Bronchus fibroblast of lung (primary cell): ENCODE results near the gene SDR42E1. TPM values are rescaled to one million over a fixed set of nuclear protein-coding genes. Genes with fewer than 3 reads are reported as not detected.

Experiments
- total RNA-seq: library from RNA; depleted of rRNA; stranded (reverse); fragments of >200 nt; gene quantifications from 2 replicates; pipeline ENCODE4 v1.2.3, GENCODE V29; 2015

Gene SDR42E1, protein sequence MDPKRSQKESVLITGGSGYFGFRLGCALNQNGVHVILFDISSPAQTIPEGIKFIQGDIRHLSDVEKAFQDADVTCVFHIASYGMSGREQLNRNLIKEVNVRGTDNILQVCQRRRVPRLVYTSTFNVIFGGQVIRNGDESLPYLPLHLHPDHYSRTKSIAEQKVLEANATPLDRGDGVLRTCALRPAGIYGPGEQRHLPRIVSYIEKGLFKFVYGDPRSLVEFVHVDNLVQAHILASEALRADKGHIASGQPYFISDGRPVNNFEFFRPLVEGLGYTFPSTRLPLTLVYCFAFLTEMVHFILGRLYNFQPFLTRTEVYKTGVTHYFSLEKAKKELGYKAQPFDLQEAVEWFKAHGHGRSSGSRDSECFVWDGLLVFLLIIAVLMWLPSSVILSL
- 2.0 and 2.4 TPM in 2 replicates for total RNA-seq

DNA sequence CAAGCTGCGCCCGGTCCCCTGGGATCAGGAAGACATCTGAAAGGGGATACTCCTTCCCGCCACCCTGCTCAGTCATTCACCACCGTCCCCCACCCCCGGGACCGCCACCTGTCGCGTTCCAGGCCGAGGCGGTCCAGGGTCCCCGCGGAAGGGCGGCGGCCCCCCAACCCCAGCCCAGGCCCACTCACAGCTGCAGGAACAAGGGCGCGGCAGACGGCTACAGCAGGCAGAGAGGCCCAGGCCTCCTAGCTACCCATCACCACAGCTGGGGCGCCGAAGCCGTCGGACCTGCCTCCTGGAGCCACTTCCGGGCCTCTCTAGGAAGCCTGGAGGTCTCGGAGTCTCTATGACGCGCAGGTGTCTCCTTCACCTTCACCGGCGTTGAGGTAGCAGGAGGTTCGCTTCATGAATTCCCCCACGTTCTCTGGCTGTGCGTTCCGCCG, at the start of gene SDR42E1:
SDR42E1 (minus strand) TSS at position 272 of the 443 bp plus-strand sequence. CDS start 10,612 bp downstream, outside the sequence.

DNA sequence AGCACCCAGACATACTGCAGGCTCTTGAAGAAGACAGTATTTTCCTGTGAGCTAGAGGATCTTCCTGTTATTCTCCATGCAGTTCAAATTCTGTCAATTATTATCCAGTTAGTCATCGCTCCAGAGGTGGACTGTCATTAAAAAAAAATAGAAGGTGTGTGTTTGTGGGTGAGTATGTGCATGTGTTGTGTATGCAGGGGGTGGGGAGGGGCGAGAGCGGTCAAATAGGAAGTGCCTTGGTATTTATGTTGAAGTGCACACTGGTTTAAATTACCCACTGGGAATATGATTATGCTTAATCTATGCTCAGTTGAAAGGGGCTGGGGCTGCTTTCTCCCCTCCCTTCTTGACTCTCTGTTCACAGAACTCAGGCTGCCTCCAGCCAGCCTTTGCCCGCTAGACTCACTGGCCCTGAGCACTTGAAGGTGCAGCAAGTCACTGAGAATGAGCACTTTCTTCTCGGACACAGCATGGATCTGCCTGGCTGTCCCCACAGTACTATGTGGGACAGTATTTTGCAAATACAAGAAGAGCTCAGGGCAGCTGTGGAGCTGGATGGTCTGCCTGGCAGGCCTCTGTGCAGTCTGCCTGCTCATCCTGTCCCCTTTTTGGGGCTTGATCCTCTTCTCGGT, 23.8 kb upstream of the SDR42E1 start, which contains the start of gene HSD17B2:
HSD17B2 (plus strand) TSS at position 273 of the 632 bp plus-strand sequence; CDS start at position 445, 172 bp downstream.

Other genes with a start within 250 kb of the SDR42E1 start
- 0.15 and 0.17 TPM in 2 replicates for gene PLCG2, start 232.2 kb downstream of the SDR42E1 start, total RNA-seq
- gene HSD17B2, start 23.8 kb upstream of the SDR42E1 start, total RNA-seq: not detected in 2 replicates
- gene MPHOSPH6, start 158.8 kb upstream of the SDR42E1 start, total RNA-seq: 19.2 and 35.5 TPM in 2 replicates